GM23338 (cell line): ENCODE data around the gene MYO1F. TPM values are rescaled to one million over a fixed set of nuclear protein-coding genes. Genes with fewer than 3 reads are reported as not detected.

Experiments
- ATAC-seq: fragments of 200-7000 bp; cut with Tn5 transposase; 3 replicates; pipeline ENCODE4 v1.9.1; 2020
- DNase-seq: peaks from one replicate; pipeline ENCODE4 v3.0.0-alpha.2; 2015; ENCODE audit warnings: low spot score
- H2AFZ ChIP-seq: fragments of 200-600 bp; sonication (generic); 2 replicates; pipeline ENCODE4 v1.8.0; 2016; ENCODE audit warnings: antibody characterized with exemption, mild to moderate bottlenecking, moderate library complexity
- H3F3A ChIP-seq: fragments of 200-600 bp; sonication (generic); replicated peaks from 2 replicates; pipeline ENCODE4 v1.8.0; 2017; ENCODE audit warnings: antibody characterized with exemption, mixed run types, low read depth
- H3K27ac ChIP-seq: fragments of 200-600 bp; sonication (generic); 2 replicates; pipeline ENCODE4 v1.6.1; 2016; ENCODE audit warnings: low read depth
- H3K27me3 ChIP-seq: fragments of 200-600 bp; sonication (generic); 2 replicates; pipeline ENCODE4 v1.8.0; 2016; ENCODE audit warnings: mild to moderate bottlenecking, mixed run types, moderate library complexity; ENCODE audit not compliant: insufficient read depth
- H3K36me3 ChIP-seq: fragments of 200-600 bp; sonication (generic); 2 replicates; pipeline ENCODE4 v1.8.0; 2016; ENCODE audit warnings: mild to moderate bottlenecking; ENCODE audit not compliant: insufficient read depth
- H3K4me1 ChIP-seq: fragments of 200-600 bp; sonication (generic); 2 replicates; pipeline ENCODE4 v1.8.0; 2016; ENCODE audit warnings: mild to moderate bottlenecking, moderate library complexity; ENCODE audit not compliant: insufficient read depth
- H3K4me2 ChIP-seq: fragments of 200-600 bp; sonication (generic); 2 replicates; pipeline ENCODE4 v1.7.1; 2017; ENCODE audit warnings: mixed run types
- H3K4me3 ChIP-seq: fragments of 200-600 bp; sonication (generic); 2 replicates; pipeline ENCODE4 v1.6.1; 2016; ENCODE audit warnings: mixed run types
- H3K79me2 ChIP-seq: fragments of 200-600 bp; sonication (generic); replicated peaks from 2 replicates; pipeline ENCODE4 v1.8.0; 2017; ENCODE audit warnings: mild to moderate bottlenecking; ENCODE audit not compliant: insufficient read depth
- H3K9me2 ChIP-seq: fragments of 200-600 bp; sonication (generic); 2 replicates; pipeline ENCODE4 v1.8.0; 2017; ENCODE audit not compliant: insufficient read depth
- H4K20me1 ChIP-seq: fragments of 200-600 bp; sonication (generic); replicated peaks from 2 replicates; pipeline ENCODE4 v1.8.0; 2017; ENCODE audit warnings: mild to moderate bottlenecking; ENCODE audit not compliant: insufficient read depth
- H3K27ac Mint-ChIP-seq: 2 replicates; pipeline ENCODE4 v1.8.0; 2020; ENCODE audit warnings: inconsistent platforms, mild to moderate bottlenecking, moderate library complexity, mixed read lengths
- H3K27me3 Mint-ChIP-seq: 3 replicates; pipeline ENCODE4 v1.8.0; 2022; ENCODE audit warnings: low read depth, mild to moderate bottlenecking, moderate library complexity, mixed read lengths, inconsistent platforms; ENCODE audit not compliant: insufficient read depth, poor library complexity
- H3K36me3 Mint-ChIP-seq: 3 replicates; pipeline ENCODE4 v1.8.0; 2021; ENCODE audit warnings: low read depth, mild to moderate bottlenecking, inconsistent platforms, moderate library complexity, mixed read lengths
- H3K4me1 Mint-ChIP-seq: 3 replicates; pipeline ENCODE4 v1.8.0; 2020; ENCODE audit warnings: mild to moderate bottlenecking, inconsistent platforms, mixed read lengths
- H3K4me3 Mint-ChIP-seq: 3 replicates; pipeline ENCODE4 v1.8.0; 2021; ENCODE audit warnings: moderate library complexity, mild to moderate bottlenecking, inconsistent platforms, mixed read lengths
- H3K9me3 Mint-ChIP-seq: 3 replicates; pipeline ENCODE4 v1.8.0; 2020; ENCODE audit warnings: moderate library complexity, mild to moderate bottlenecking, inconsistent platforms, mixed read lengths
- CREB1 ChIP-seq: fragments of 250-450 bp; sonication (Bioruptor Pico); IDR thresholded peaks from 2 replicates; pipeline ENCODE4 v1.5.0; 2020; ENCODE audit warnings: low read depth, mild to moderate bottlenecking, moderate library complexity
- EZH2 ChIP-seq: fragments of 200-600 bp; sonication (generic); IDR thresholded peaks from one replicate; pipeline ENCODE4 v1.8.0; 2017; ENCODE audit warnings: antibody characterized with exemption, mild to moderate bottlenecking, low read depth; ENCODE audit not compliant: unreplicated experiment
- EZH2phosphoT487 ChIP-seq: fragments of 200-600 bp; sonication (generic); IDR thresholded peaks from one replicate; pipeline ENCODE4 v1.8.1; 2018; ENCODE audit warnings: antibody characterized with exemption; ENCODE audit not compliant: unreplicated experiment
- JUNB ChIP-seq: IDR thresholded peaks from one replicate; pipeline ENCODE4 v1.6.1; 2016; ENCODE audit warnings: antibody characterized with exemption; ENCODE audit not compliant: unreplicated experiment
- NANOG ChIP-seq: IDR thresholded peaks from 2 replicates; pipeline ENCODE4 v1.6.1; 2016; ENCODE audit warnings: antibody characterized with exemption, borderline replicate concordance
- POLR2AphosphoS5 ChIP-seq: IDR thresholded peaks from 2 replicates; pipeline ENCODE4 v1.6.1; 2016; ENCODE audit warnings: antibody characterized with exemption, low read depth
- STAT1 ChIP-seq: IDR thresholded peaks from one replicate; pipeline ENCODE4 v1.6.1; 2016; ENCODE audit warnings: antibody characterized with exemption; ENCODE audit not compliant: unreplicated experiment
- ZNF114 ChIP-seq: fragments of 250-450 bp; sonication (Bioruptor Pico); IDR thresholded peaks from 2 replicates; pipeline ENCODE4 v1.5.0; 2020; ENCODE audit warnings: mild to moderate bottlenecking, moderate library complexity
- ZNF331 ChIP-seq: fragments of 250-450 bp; sonication (Bioruptor Pico); IDR thresholded peaks from 2 replicates; pipeline ENCODE4 v1.5.0; 2020; ENCODE audit warnings: low read depth, mild to moderate bottlenecking, moderate library complexity
- polyA plus RNA-seq: library from polyadenylated mRNA; unstranded; fragments of >200 nt; fragmentation: Nextera tagmentation; extraction: Ambion mirVana; gene quantifications from 2 replicates; pipeline ENCODE4 v1.2.1, GENCODE V29; 2016
- total RNA-seq: library from RNA; depleted of rRNA; stranded (reverse); fragments of >200 nt; shearing (Covaris generic); gene quantifications from 2 replicates; pipeline ENCODE4 v1.2.3, GENCODE V29; 2014
- TF ChIP-seq, protein P1 (sequence below): IDR thresholded peaks from 2 replicates; pipeline ENCODE4 v1.6.1; 2016; ENCODE audit warnings: antibody characterized with exemption
- TF ChIP-seq, protein P2 (sequence below): IDR thresholded peaks from one replicate; pipeline ENCODE4 v1.6.1; 2018; ENCODE audit warnings: antibody characterized with exemption; ENCODE audit not compliant: unreplicated experiment
- TF ChIP-seq, protein P3 (sequence below): fragments of 250-450 bp; sonication (Bioruptor Pico); IDR thresholded peaks from 2 replicates; pipeline ENCODE4 v1.5.0; 2020; ENCODE audit warnings: mild to moderate bottlenecking, moderate library complexity
- TF ChIP-seq, protein P4 (sequence below), 2 experiments: fragments of 200-600 bp in 1 of 2; sonication (generic) in 1 of 2; conservative IDR thresholded peaks; 2 replicates each; pipeline versions ENCODE4 v1.5.1 to v1.6.1; 2016 to 2017; ENCODE audit warnings: antibody characterized with exemption in 2 of 2, low read depth in 2 of 2, mild to moderate bottlenecking in 2 of 2, moderate library complexity in 1 of 2

The MYO1F gene
- total and polyA plus RNA-seq, 2 experiments from 2014 or later, result 3.9 to 5.7 TPM

DNA sequence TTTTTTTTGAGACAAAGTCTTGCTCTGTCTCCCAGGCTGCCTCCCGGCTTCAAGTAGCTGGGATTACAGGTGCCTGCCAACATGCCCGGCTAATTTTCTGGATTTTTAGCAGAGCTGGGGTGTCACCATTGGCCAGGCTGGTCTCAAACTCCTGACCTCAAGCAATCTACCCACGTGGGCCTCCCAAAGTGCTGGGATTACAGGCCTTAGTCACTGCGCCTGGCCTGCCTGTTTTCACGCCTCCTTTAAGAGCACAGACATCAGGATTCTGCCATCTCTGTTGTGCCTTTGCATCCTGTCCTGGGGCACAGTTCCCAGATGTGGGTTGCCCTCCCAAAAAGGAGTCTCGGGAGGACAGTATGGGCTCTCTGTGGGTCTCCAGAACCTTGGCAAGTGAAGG is 72.3 kb downstream of the MYO1F start:
- Histone ChIP-seq H3K79me2 (no peaks in the 10 kb centered on the region), H3K4me2 (peak overlapping the region; percentile 96; the same call in 1 of the 2 replicates), H3K27me3 (no peaks in the 10 kb centered on the region), H4K20me1 (no peaks in the 10 kb centered on the region), H3F3A (0 out of 2 replicates have a peak, but pooled peaks cover 8% of the 10 kb centered on the region), H3K27ac (no peak overlapping the region), H3K4me1 (peaks cover 4% of the 10 kb centered on the region), H2AFZ (no peak overlapping the region; the same call in 1 of the 2 replicates), H3K36me3 (no peaks in the 10 kb centered on the region), H3K4me3 (0 out of 2 replicates have a peak overlapping the region, but pooled peaks have one; percentile 28), H3K9me2 (no peaks in the 10 kb centered on the region)
- H3K27me3 Mint-ChIP-seq, result peaks cover 29% of the 10 kb centered on the region
- no peak for DNase-seq
- ATAC-seq, result no peak
- H3K27ac Mint-ChIP-seq, result no peak overlapping the region
- H3K9me3 Mint-ChIP-seq, result no peaks in the 10 kb centered on the region
- peaks cover 19% of the 10 kb centered on the region for H3K4me1 Mint-ChIP-seq
- peak overlapping the region; percentile 81 for H3K4me3 Mint-ChIP-seq
- TF ChIP-seq, protein P1, sequence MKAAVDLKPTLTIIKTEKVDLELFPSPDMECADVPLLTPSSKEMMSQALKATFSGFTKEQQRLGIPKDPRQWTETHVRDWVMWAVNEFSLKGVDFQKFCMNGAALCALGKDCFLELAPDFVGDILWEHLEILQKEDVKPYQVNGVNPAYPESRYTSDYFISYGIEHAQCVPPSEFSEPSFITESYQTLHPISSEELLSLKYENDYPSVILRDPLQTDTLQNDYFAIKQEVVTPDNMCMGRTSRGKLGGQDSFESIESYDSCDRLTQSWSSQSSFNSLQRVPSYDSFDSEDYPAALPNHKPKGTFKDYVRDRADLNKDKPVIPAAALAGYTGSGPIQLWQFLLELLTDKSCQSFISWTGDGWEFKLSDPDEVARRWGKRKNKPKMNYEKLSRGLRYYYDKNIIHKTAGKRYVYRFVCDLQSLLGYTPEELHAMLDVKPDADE, result no peak
- TF ChIP-seq EZH2, result no peak
- TF ChIP-seq POLR2AphosphoS5, result no peak
- TF ChIP-seq STAT1, result no peak
- no peak for TF ChIP-seq NANOG
- TF ChIP-seq, protein P2, sequence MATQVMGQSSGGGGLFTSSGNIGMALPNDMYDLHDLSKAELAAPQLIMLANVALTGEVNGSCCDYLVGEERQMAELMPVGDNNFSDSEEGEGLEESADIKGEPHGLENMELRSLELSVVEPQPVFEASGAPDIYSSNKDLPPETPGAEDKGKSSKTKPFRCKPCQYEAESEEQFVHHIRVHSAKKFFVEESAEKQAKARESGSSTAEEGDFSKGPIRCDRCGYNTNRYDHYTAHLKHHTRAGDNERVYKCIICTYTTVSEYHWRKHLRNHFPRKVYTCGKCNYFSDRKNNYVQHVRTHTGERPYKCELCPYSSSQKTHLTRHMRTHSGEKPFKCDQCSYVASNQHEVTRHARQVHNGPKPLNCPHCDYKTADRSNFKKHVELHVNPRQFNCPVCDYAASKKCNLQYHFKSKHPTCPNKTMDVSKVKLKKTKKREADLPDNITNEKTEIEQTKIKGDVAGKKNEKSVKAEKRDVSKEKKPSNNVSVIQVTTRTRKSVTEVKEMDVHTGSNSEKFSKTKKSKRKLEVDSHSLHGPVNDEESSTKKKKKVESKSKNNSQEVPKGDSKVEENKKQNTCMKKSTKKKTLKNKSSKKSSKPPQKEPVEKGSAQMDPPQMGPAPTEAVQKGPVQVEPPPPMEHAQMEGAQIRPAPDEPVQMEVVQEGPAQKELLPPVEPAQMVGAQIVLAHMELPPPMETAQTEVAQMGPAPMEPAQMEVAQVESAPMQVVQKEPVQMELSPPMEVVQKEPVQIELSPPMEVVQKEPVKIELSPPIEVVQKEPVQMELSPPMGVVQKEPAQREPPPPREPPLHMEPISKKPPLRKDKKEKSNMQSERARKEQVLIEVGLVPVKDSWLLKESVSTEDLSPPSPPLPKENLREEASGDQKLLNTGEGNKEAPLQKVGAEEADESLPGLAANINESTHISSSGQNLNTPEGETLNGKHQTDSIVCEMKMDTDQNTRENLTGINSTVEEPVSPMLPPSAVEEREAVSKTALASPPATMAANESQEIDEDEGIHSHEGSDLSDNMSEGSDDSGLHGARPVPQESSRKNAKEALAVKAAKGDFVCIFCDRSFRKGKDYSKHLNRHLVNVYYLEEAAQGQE, result no peak
- no peak for TF ChIP-seq EZH2phosphoT487
- TF ChIP-seq JUNB, result no peak
- TF ChIP-seq ZNF331 (CRISPR knock-in tag), result no peak
- TF ChIP-seq CREB1, result no peak
- TF ChIP-seq, protein P3, sequence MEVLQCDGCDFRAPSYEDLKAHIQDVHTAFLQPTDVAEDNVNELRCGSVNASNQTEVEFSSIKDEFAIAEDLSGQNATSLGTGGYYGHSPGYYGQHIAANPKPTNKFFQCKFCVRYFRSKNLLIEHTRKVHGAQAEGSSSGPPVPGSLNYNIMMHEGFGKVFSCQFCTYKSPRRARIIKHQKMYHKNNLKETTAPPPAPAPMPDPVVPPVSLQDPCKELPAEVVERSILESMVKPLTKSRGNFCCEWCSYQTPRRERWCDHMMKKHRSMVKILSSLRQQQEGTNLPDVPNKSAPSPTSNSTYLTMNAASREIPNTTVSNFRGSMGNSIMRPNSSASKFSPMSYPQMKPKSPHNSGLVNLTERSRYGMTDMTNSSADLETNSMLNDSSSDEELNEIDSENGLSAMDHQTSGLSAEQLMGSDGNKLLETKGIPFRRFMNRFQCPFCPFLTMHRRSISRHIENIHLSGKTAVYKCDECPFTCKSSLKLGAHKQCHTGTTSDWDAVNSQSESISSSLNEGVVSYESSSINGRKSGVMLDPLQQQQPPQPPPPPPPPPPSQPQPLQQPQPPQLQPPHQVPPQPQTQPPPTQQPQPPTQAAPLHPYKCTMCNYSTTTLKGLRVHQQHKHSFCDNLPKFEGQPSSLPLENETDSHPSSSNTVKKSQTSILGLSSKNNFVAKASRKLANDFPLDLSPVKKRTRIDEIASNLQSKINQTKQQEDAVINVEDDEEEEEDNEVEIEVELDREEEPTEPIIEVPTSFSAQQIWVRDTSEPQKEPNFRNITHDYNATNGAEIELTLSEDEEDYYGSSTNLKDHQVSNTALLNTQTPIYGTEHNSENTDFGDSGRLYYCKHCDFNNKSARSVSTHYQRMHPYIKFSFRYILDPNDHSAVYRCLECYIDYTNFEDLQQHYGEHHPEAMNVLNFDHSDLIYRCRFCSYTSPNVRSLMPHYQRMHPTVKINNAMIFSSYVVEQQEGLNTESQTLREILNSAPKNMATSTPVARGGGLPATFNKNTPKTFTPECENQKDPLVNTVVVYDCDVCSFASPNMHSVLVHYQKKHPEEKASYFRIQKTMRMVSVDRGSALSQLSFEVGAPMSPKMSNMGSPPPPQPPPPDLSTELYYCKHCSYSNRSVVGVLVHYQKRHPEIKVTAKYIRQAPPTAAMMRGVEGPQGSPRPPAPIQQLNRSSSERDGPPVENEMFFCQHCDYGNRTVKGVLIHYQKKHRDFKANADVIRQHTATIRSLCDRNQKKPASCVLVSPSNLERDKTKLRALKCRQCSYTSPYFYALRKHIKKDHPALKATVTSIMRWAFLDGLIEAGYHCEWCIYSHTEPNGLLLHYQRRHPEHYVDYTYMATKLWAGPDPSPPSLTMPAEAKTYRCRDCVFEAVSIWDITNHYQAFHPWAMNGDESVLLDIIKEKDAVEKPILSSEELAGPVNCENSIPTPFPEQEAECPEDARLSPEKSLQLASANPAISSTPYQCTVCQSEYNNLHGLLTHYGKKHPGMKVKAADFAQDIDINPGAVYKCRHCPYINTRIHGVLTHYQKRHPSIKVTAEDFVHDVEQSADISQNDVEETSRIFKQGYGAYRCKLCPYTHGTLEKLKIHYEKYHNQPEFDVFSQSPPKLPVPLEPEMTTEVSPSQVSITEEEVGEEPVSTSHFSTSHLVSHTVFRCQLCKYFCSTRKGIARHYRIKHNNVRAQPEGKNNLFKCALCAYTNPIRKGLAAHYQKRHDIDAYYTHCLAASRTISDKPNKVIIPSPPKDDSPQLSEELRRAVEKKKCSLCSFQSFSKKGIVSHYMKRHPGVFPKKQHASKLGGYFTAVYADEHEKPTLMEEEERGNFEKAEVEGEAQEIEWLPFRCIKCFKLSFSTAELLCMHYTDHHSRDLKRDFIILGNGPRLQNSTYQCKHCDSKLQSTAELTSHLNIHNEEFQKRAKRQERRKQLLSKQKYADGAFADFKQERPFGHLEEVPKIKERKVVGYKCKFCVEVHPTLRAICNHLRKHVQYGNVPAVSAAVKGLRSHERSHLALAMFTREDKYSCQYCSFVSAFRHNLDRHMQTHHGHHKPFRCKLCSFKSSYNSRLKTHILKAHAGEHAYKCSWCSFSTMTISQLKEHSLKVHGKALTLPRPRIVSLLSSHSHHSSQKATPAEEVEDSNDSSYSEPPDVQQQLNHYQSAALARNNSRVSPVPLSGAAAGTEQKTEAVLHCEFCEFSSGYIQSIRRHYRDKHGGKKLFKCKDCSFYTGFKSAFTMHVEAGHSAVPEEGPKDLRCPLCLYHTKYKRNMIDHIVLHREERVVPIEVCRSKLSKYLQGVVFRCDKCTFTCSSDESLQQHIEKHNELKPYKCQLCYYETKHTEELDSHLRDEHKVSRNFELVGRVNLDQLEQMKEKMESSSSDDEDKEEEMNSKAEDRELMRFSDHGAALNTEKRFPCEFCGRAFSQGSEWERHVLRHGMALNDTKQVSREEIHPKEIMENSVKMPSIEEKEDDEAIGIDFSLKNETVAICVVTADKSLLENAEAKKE, result no peak
- TF ChIP-seq, protein P4, sequence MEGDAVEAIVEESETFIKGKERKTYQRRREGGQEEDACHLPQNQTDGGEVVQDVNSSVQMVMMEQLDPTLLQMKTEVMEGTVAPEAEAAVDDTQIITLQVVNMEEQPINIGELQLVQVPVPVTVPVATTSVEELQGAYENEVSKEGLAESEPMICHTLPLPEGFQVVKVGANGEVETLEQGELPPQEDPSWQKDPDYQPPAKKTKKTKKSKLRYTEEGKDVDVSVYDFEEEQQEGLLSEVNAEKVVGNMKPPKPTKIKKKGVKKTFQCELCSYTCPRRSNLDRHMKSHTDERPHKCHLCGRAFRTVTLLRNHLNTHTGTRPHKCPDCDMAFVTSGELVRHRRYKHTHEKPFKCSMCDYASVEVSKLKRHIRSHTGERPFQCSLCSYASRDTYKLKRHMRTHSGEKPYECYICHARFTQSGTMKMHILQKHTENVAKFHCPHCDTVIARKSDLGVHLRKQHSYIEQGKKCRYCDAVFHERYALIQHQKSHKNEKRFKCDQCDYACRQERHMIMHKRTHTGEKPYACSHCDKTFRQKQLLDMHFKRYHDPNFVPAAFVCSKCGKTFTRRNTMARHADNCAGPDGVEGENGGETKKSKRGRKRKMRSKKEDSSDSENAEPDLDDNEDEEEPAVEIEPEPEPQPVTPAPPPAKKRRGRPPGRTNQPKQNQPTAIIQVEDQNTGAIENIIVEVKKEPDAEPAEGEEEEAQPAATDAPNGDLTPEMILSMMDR (conservative IDR thresholded peaks at IDR 0.05; ENCODE audit: low read depth in 2 of 2), result no peak
- TF ChIP-seq ZNF114 (CRISPR knock-in tag), result no peak
- H3K36me3 Mint-ChIP-seq, result 0 out of 3 replicates have a peak, but pooled peaks cover 4% of the 10 kb centered on the region
